ENCODE results near the gene EPHA2.

Gene EPHA2

GRCh38 chr1:16088996-16089395, 66.9 kb downstream of the EPHA2 start:
- no peak for DNase-seq

GRCh38 chr1:16088351-16088911, 67.4 kb downstream of the EPHA2 start:
- no peak for DNase-seq

- no peak for DNase-seq
Observed at GRCh38 chr1:16087733-16088132, 68.1 kb downstream of the EPHA2 start.

GRCh38 chr1:16085522-16085921, 70.3 kb downstream of the EPHA2 start:
- DNase-seq = no peak

GRCh38 chr1:16083486-16083885, 72.4 kb downstream of the EPHA2 start:
- no peak for DNase-seq

GRCh38 chr1:16082283-16083038, 73.4 kb downstream of the EPHA2 start:
- no peak for DNase-seq

GRCh38 chr1:16081636-16082035, 74.2 kb downstream of the EPHA2 start:
- DNase-seq = no peak

- no peak for DNase-seq
Observed at GRCh38 chr1:16080422-16081150, 75.3 kb downstream of the EPHA2 start.

- peak in 1 of 2 experiments; percentile 72 for DNase-seq
Observed at GRCh38 chr1:16078925-16079656, 76.8 kb downstream of the EPHA2 start.

- DNase-seq = no peak
Observed at GRCh38 chr1:16077406-16078245, 78.2 kb downstream of the EPHA2 start.

GRCh38 chr1:16076865-16077238, 79.0 kb downstream of the EPHA2 start:
- no peak for DNase-seq

- DNase-seq = no peak
Observed at GRCh38 chr1:16076031-16076864, 79.6 kb downstream of the EPHA2 start.

- DNase-seq = no peak
Observed at GRCh38 chr1:16075337-16076030, 80.4 kb downstream of the EPHA2 start.

Measured in cerebellar nuclear complex (tissue), 1 donor.